ENCODE data around the gene NETO1.

The NETO1 gene

DNA sequence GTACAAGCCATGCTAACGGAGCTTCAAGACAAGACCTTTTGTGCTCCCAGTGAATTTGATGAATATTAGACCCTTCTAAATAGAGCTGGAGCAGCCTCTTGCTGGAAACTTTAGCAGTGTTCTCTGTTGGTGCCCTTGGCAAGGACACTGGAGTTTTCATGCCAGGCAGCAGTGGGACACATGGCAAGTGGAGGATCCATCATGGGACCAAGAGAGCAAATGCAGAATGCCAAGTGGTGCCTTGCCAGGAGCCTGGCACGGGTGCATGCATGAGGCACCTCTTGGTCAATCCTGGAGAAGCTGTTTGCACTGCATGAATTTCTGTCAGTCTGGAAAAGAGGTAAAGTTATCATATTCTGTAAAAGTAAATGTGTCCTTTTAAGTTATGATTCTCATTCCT lies 59.1 kb downstream of the NETO1 start:
- DNase-seq (ENCODE audit: extremely low read depth, insufficient read length) = no peak
- Histone ChIP-seq H3K27me3 (replicated peaks; ENCODE audit: control insufficient read depth, insufficient read depth, low read length) (no peaks in the 10 kb centered on the region), H3K4me3 (replicated peaks; ENCODE audit: low read depth, low read length) (no peak overlapping the region), H3K36me3 (ENCODE audit: control insufficient read depth, insufficient read depth, low read length) (no peaks in the 10 kb centered on the region)
- TF ChIP-seq, protein P1, sequence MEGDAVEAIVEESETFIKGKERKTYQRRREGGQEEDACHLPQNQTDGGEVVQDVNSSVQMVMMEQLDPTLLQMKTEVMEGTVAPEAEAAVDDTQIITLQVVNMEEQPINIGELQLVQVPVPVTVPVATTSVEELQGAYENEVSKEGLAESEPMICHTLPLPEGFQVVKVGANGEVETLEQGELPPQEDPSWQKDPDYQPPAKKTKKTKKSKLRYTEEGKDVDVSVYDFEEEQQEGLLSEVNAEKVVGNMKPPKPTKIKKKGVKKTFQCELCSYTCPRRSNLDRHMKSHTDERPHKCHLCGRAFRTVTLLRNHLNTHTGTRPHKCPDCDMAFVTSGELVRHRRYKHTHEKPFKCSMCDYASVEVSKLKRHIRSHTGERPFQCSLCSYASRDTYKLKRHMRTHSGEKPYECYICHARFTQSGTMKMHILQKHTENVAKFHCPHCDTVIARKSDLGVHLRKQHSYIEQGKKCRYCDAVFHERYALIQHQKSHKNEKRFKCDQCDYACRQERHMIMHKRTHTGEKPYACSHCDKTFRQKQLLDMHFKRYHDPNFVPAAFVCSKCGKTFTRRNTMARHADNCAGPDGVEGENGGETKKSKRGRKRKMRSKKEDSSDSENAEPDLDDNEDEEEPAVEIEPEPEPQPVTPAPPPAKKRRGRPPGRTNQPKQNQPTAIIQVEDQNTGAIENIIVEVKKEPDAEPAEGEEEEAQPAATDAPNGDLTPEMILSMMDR (IDR thresholded peaks at IDR 0.05; ENCODE audit: insufficient read depth, low read length, poor library complexity, severe bottlenecking) = no peak

DNA sequence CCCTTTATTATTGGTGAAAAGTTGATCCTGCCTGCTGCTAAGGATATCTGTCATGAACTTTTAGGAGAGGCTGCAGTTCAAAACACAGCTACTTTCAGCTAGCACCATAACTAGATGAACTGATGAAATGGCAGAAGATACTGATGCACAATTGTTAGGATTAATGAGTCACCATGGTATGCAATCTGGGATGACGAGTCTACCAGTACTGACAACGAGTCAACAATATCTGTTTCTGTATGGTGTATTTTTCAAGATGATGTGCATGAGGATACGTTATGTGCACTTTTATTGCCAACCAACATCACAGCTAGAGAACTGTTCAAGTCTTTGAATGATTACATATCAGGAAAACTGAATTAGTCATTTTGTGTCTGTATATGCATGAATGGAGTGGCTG lies 68.7 kb downstream of the NETO1 start:
- Histone ChIP-seq H3K27me3 (replicated peaks; ENCODE audit: control insufficient read depth, insufficient read depth, low read length) (no peaks in the 10 kb centered on the region), H3K36me3 (ENCODE audit: control insufficient read depth, insufficient read depth, low read length) (no peaks in the 10 kb centered on the region), H3K4me3 (replicated peaks; ENCODE audit: low read depth, low read length) (no peak overlapping the region)
- DNase-seq (ENCODE audit: extremely low read depth, insufficient read length) = no peak
- TF ChIP-seq, protein P1 (IDR thresholded peaks at IDR 0.05; ENCODE audit: insufficient read depth, low read length, poor library complexity, severe bottlenecking) = no peak

DNA sequence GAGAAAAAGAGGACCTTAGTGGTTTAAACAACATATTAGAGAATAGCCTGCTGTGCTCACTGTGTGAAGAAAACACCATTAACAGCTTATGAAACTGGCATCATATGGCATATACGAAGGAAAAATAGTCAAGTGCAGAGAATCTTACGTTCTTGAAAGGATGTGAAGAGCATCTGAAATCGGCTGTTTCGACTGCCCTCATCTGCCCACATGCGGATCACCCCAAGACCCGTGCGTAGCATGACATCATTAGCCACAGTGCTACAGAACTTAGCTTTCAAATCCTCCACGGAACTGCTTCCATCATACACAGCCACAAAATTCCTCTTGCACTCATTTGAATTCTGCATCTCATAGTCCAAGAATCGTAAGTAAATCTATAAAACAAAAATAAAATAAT lies 84.3 kb downstream of the NETO1 start:
- no peaks in the 10 kb centered on the region for H3K27me3 ChIP-seq (replicated peaks; ENCODE audit: control insufficient read depth, insufficient read depth, low read length)
- TF ChIP-seq, protein P1 (IDR thresholded peaks at IDR 0.05; ENCODE audit: insufficient read depth, low read length, poor library complexity, severe bottlenecking) = no peak
- no peaks in the 10 kb centered on the region for H3K36me3 ChIP-seq (ENCODE audit: control insufficient read depth, insufficient read depth, low read length)
- H3K4me3 ChIP-seq (replicated peaks; ENCODE audit: low read depth, low read length) = no peak overlapping the region
- DNase-seq (ENCODE audit: extremely low read depth, insufficient read length) = no peak

DNA sequence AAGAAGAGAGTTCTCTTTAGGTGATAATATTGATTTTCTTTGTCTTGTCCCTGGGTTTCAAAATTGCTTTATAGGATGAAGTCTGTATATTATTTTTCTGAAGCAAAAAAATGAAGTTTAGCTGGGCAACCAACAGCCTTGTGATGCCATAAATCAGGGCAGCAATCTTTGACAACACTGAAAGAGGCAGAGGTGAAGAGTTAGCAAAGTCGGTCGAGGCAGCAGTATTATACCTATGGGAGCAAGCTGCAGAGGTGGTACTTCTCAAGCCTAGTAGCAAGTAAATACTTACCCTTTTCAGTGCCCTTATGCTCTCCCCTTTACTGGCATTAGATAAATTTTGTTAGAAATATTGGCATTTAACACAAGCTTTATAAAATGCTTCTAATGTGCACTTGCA lies 92.9 kb downstream of the NETO1 start:
- TF ChIP-seq, protein P1 (IDR thresholded peaks at IDR 0.05; ENCODE audit: insufficient read depth, low read length, poor library complexity, severe bottlenecking) = no peak
- DNase-seq (ENCODE audit: extremely low read depth, insufficient read length) = no peak
- Histone ChIP-seq H3K4me3 (replicated peaks; ENCODE audit: low read depth, low read length) (no peak overlapping the region), H3K36me3 (ENCODE audit: control insufficient read depth, insufficient read depth, low read length) (no peaks in the 10 kb centered on the region), H3K27me3 (replicated peaks; ENCODE audit: control insufficient read depth, insufficient read depth, low read length) (no peaks in the 10 kb centered on the region)

DNA sequence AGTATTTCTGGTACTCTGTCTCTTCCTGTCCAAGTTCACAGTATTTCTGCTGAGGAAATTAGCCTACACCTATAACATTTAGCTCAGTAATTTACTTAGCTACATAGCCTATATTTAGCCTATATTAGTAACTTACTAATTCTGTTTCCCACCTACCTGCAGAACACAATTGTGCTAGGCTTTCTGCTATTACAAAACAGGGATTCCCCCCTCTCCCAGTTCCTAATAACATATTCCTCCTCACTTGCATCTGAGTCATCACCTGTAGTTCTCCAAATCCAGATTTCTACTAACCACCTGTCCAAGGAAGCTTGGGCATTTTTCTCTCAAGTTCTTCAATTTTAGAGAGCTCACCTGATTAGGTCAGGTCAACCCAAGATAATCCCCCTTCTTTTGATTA lies 94.9 kb downstream of the NETO1 start:
- H3K4me3 ChIP-seq (replicated peaks; ENCODE audit: low read depth, low read length) = no peak overlapping the region
- TF ChIP-seq, protein P1 (IDR thresholded peaks at IDR 0.05; ENCODE audit: insufficient read depth, low read length, poor library complexity, severe bottlenecking) = no peak

DNA sequence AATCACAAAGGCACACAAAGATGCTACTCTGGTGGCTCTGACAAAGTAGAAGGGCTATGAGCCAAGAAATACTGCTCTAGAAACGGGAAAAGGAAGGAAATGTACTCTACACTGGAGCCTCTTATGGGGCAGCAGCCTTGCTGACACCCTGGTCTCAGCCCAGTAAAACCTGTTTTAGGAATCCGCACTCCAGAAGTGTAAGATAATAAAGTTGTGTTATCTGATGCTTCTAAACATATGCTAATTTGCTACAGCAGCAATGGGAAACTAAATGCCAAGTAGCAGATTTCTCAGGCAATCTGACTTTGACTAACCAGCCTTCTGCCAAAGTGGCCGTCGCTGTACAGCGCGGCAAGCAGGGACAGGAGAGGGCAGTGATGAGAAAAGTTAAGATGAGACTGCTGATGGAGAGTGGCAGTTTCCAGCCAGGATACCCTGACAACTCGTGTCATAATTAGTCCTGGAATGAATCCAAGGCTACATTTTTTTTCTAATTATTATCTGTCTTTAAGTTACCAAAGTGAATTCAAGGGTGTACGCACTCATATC lies 99.0 kb downstream of the NETO1 start:
- Histone ChIP-seq H3K36me3 (ENCODE audit: control insufficient read depth, insufficient read depth, low read length) (no peaks in the 10 kb centered on the region), H3K27me3 (replicated peaks; ENCODE audit: control insufficient read depth, insufficient read depth, low read length) (no peaks in the 10 kb centered on the region), H3K4me3 (replicated peaks; ENCODE audit: low read depth, low read length) (no peak overlapping the region)
- TF ChIP-seq, protein P1 (IDR thresholded peaks at IDR 0.05; ENCODE audit: insufficient read depth, low read length, poor library complexity, severe bottlenecking) = no peak
- DNase-seq (ENCODE audit: extremely low read depth, insufficient read length) = no peak

More for the DNA sequence above, 94.9 kb downstream of the NETO1 start:
- DNase-seq (ENCODE audit: extremely low read depth, insufficient read length) = no peak
- H3K27me3 ChIP-seq (replicated peaks; ENCODE audit: control insufficient read depth, insufficient read depth, low read length) = no peaks in the 10 kb centered on the region
- H3K36me3 ChIP-seq (ENCODE audit: control insufficient read depth, insufficient read depth, low read length) = no peaks in the 10 kb centered on the region

Data from GM06990 (cell line).